ENCODE results near the gene DRC1. TPM values are rescaled to one million over a fixed set of nuclear protein-coding genes. Genes with fewer than 3 reads are reported as not detected.

DRC1 gene
- polyA plus RNA-seq, 1 donor from 2014 or later = 0.16 TPM

GRCh38 chr2:26469092-26469710, 67.5 kb downstream of the DRC1 start:
- no peak overlapping the region for H3K9ac ChIP-seq (ENCODE audit: low read length)
- H3F3A ChIP-seq (ENCODE audit: insufficient read depth, low read length, poor library complexity, severe bottlenecking) = no peaks in the 10 kb centered on the region
- H2AFZ ChIP-seq (ENCODE audit: low read depth, low read length) = no peak overlapping the region
- no peak for TF ChIP-seq SMC3 (conservative IDR thresholded peaks at IDR 0.05; ENCODE audit: poor library complexity)
- TF ChIP-seq RAD21 (conservative IDR thresholded peaks at IDR 0.05) = peak; percentile 35
- peak; percentile 53 for TF ChIP-seq CTCF (IDR thresholded peaks at IDR 0.05; ENCODE audit: poor library complexity, severe bottlenecking)
- no peak for TF ChIP-seq POLR2AphosphoS5 (IDR thresholded peaks at IDR 0.05)
- H3K9me3 ChIP-seq (ENCODE audit: low read length) = no peaks in the 10 kb centered on the region
- no peak overlapping the region for H3K27ac ChIP-seq (ENCODE audit: low read length)
- no peaks in the 10 kb centered on the region for H3K79me2 ChIP-seq (replicated peaks; ENCODE audit: insufficient read depth, low read length)
- H3K9me2 ChIP-seq (ENCODE audit: insufficient read depth, low read length) = no peaks in the 10 kb centered on the region
- no peaks in the 10 kb centered on the region for H4K20me1 ChIP-seq (ENCODE audit: insufficient read depth)
- no peak overlapping the region for H3K4me2 ChIP-seq (ENCODE audit: low read length)
- H3K36me3 ChIP-seq (ENCODE audit: insufficient read depth, low read length) = no peaks in the 10 kb centered on the region
- H3K27me3 ChIP-seq (ENCODE audit: insufficient read depth, low read depth, low read length) = no peaks in the 10 kb centered on the region
- no peak overlapping the region for H3K4me3 ChIP-seq (ENCODE audit: low read length)

- no peak overlapping the region for H3K27ac ChIP-seq (ENCODE audit: low read length)
- no peak overlapping the region for H3K4me3 ChIP-seq (ENCODE audit: low read length)
- H3K9me2 ChIP-seq (ENCODE audit: insufficient read depth, low read length) = no peaks in the 10 kb centered on the region
- no peaks in the 10 kb centered on the region for H3K9me3 ChIP-seq (ENCODE audit: low read length)
- H3K9ac ChIP-seq (ENCODE audit: low read length) = no peak overlapping the region
- no peaks in the 10 kb centered on the region for H3K79me2 ChIP-seq (replicated peaks; ENCODE audit: insufficient read depth, low read length)
- H3K4me2 ChIP-seq (ENCODE audit: low read length) = no peak overlapping the region
- H3F3A ChIP-seq (ENCODE audit: insufficient read depth, low read length, poor library complexity, severe bottlenecking) = no peaks in the 10 kb centered on the region
- no peaks in the 10 kb centered on the region for H3K36me3 ChIP-seq (ENCODE audit: insufficient read depth, low read length)
- no peaks in the 10 kb centered on the region for H4K20me1 ChIP-seq (ENCODE audit: insufficient read depth)
- no peaks in the 10 kb centered on the region for H3K27me3 ChIP-seq (ENCODE audit: insufficient read depth, low read depth, low read length)
- no peak overlapping the region for H2AFZ ChIP-seq (ENCODE audit: low read depth, low read length)
- no peak for TF ChIP-seq EP300 (conservative IDR thresholded peaks at IDR 0.05; ENCODE audit: poor library complexity, severe bottlenecking)
- no peak for TF ChIP-seq REST (IDR thresholded peaks at IDR 0.05; ENCODE audit: borderline replicate concordance)
- TF ChIP-seq EZH2 (IDR thresholded peaks at IDR 0.05; ENCODE audit: borderline replicate concordance, insufficient read depth, low read length, poor library complexity, severe bottlenecking) = no peak
- no peak for TF ChIP-seq TAF1 (IDR thresholded peaks at IDR 0.05; ENCODE audit: low read depth)
- no peak for TF ChIP-seq SMC3 (conservative IDR thresholded peaks at IDR 0.05; ENCODE audit: poor library complexity)
- no peak for TF ChIP-seq MXI1 (conservative IDR thresholded peaks at IDR 0.05; ENCODE audit: poor library complexity, severe bottlenecking)
- TF ChIP-seq POLR2AphosphoS5 (IDR thresholded peaks at IDR 0.05) = no peak
- no peak for TF ChIP-seq RAD21 (conservative IDR thresholded peaks at IDR 0.05)
- TF ChIP-seq CTCF (IDR thresholded peaks at IDR 0.05; ENCODE audit: poor library complexity, severe bottlenecking) = no peak
These were observed 68.2 kb downstream of the DRC1 start for GRCh38 chr2:26469955-26470354.

All from neural cell (in vitro differentiated cells).